Brain pericyte (primary cell): ENCODE data around the gene CLEC10A.
A peak's percentile ranks its signal among the peaks of the same experiment; 100 is the strongest.

Source experiments
- DNase-seq: peaks from one replicate; pipeline ENCODE4 v3.0.0-alpha.2; 2012; ENCODE audit warnings: low read depth, low spot score

The CLEC10A gene

DNA sequence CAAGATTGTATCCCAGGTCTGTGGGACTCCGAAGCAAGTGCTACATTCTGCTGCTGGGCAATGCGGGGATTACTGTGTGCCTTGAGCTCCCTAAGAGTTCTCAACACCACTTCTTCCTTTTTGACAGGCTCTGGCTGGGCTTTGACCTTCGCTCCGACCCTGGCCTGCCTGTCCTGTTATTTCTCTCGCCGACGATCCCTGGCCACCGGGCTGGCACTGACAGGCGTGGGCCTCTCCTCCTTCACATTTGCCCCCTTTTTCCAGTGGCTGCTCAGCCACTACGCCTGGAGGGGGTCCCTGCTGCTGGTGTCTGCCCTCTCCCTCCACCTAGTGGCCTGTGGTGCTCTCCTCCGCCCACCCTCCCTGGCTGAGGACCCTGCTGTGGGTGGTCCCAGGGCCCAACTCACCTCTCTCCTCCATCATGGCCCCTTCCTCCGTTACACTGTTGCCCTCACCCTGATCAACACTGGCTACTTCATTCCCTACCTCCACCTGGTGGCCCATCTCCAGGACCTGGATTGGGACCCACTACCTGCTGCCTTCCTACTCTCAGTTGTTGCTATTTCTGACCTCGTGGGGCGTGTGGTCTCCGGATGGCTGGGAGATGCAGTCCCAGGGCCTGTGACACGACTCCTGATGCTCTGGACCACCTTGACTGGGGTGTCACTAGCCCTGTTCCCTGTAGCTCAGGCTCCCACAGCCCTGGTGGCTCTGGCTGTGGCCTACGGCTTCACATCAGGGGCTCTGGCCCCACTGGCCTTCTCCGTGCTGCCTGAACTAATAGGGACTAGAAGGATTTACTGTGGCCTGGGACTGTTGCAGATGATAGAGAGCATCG, 41.8 kb downstream of the CLEC10A start:
- DNase-seq = no peak

DNA sequence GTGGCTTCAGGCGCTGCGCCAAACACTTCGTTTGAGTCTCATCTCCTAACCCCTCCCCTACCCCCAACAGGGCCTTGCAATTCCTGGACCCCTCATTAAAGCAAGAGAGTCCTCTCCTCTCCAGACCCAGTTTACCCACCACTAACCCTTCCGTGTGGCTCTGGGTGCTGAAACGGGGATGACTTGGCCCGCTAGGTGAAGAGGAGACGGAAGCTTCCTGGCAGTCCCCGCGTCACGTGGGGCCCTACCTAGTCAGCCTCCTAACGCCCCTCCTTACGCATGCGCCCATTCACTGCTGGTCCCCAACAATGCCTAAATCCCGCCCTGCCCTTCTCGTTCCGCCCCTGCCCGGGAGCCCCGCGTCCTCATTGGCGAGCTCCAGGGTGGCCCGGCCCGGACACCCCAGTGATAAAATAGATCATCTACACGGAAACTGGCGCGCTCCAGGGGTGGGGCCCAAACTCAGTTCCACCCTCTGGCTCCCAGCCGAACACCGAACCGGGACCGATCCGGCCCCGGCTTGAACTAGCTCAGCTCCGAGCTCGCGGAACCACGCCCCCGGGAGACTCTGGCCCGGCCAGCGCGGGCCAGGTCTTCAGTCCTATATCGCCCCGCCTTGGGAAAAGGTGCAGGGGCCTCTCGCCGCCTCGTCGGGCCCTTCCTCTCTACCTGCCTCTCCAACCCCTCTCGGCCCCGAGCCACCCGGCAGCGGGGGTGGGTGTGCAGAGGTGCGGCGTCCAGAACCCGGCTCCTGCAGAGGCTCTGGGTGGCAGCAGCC, 44.3 kb downstream of the CLEC10A start, which contains the start of gene SLC16A13:
TSS of gene SLC16A13 (plus strand) at position 425 of the 778 bp plus-strand sequence. CDS start 368 bp downstream, outside the sequence.
- DNase-seq = peak; percentile 80

GRCh38 chr17:7034955-7035590, 45.0 kb downstream of the CLEC10A start:
- no peak for DNase-seq

DNA sequence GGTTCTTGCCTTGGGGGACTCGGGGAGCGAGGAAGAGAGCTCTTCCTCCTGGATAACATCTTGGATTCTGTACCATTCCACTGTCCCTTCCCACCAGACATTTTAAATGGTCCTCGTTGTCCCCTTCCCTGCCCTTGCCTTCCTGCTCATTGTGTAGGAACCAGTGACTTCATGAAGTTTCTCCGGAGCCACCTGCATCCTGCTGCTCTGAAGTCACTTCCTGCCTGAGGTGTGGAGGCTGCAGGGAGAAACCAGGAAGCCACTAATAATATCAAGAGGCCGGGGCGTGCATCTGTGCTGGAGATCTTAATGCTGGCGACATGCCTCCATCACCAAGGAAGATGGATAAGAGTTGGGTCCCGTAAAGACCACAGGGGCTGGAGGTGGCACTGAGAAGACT, 50.4 kb downstream of the CLEC10A start:
- no peak for DNase-seq

DNA sequence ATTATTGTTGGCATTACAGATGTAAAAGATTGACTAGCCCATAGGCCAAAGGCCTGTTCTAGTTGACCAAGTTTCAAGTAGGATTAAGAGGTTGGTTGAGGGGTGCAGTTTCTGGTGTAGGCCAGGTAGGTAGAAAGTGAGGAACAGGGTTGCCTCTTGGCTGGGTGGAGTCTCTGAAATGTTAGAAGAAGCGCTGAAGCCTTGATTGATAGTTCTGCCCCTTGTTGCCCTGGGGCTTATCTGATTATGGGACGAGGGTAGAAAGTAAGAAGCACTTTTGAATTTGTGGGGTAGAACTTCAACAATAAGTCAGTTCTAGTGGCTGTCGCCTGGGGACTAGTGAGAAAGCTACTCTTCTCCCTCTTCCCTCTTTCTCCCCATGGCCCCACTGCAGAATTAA, 51.0 kb downstream of the CLEC10A start:
- no peak for DNase-seq

GRCh38 chr17:7027335-7027734, 52.7 kb downstream of the CLEC10A start:
- no peak for DNase-seq

DNA sequence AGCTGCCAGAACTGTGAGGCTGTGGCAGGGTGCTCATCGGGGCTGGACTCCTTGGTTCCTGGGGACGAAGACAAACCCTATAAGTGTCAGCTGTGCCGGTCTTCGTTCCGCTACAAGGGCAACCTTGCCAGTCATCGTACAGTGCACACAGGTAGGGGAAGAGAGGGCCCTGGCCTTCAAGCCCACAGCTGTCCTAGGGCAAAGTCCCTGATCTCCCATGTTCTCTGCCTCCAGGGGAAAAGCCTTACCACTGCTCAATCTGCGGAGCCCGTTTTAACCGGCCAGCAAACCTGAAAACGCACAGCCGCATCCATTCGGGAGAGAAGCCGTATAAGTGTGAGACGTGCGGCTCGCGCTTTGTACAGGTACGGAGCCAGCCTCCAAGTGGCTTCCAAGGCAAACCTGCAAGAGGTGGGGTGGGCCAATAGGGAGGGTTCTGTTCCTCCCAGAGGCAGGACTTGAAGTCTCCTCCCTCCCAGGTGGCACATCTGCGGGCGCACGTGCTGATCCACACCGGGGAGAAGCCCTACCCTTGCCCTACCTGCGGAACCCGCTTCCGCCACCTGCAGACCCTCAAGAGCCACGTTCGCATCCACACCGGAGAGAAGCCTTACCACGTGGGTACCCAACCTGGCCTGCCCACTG, 53.5 kb downstream of the CLEC10A start:
- no peak for DNase-seq

GRCh38 chr17:7025245-7025644, 54.8 kb downstream of the CLEC10A start:
- no peak for DNase-seq
